Activated T-helper 1 cell treated with anti-CD3 and anti-CD28 coated beads, Interleukin-12 subunit alpha, Interleukin-12 subunit beta, Interleukin-2, Interleukin-4 antibody, amounts not matched to agents 30 ng/mL and 10 ng/mL and 1 ng/mL, durations not matched to agents 14 hours and 24 hours and 36 hours (primary cell): ENCODE measurements around the gene AK1. TPM values are rescaled to one million over a fixed set of nuclear protein-coding genes. Genes with fewer than 3 reads are reported as not detected.
"Not testable (repeated sequence)": the region's sequence is repeated elsewhere in the genome, so short reads cannot be mapped to it uniquely, and the experiment has no call there.

Experiments
- DNase-seq: peaks from one replicate; pipeline ENCODE4 v3.0.0; 2021; ENCODE audit warnings: low spot score
- H3K27ac Mint-ChIP-seq: one replicate; pipeline ENCODE4 v1.8.0; 2021; ENCODE audit warnings: mild to moderate bottlenecking, mixed read lengths
- H3K27me3 Mint-ChIP-seq: one replicate; pipeline ENCODE4 v1.8.0; 2022; ENCODE audit warnings: mild to moderate bottlenecking, moderate library complexity, mixed read lengths; ENCODE audit not compliant: insufficient read depth
- H3K36me3 Mint-ChIP-seq: one replicate; pipeline ENCODE4 v1.8.0; 2021; ENCODE audit warnings: low read depth, mixed read lengths
- H3K4me1 Mint-ChIP-seq: one replicate; pipeline ENCODE4 v1.8.0; 2021; ENCODE audit warnings: low read depth, mixed read lengths
- H3K4me3 Mint-ChIP-seq: one replicate; pipeline ENCODE4 v1.8.0; 2021; ENCODE audit warnings: mild to moderate bottlenecking, moderate library complexity, mixed read lengths
- H3K9me3 Mint-ChIP-seq: one replicate; pipeline ENCODE4 v1.8.0; 2021; ENCODE audit warnings: mixed read lengths
- intact Hi-C: fragments of 100-400 bp; cut with micrococcal nuclease; formaldehyde crosslinking; loops from one replicate; pipeline ENCODE4 v1.15.1; 2024
- total RNA-seq: library from RNA; stranded (reverse); gene quantifications from 2 replicates; pipeline ENCODE4 v1.2.3, GENCODE V29; 2022

AK1 gene
- total RNA-seq, 1 donor from 2014 or later: 20.8 TPM

- peaks cover 20% of the 10 kb centered on the region for H3K4me1 Mint-ChIP-seq
- H3K27me3 Mint-ChIP-seq: no peaks in the 10 kb centered on the region
- H3K4me3 Mint-ChIP-seq: no peak overlapping the region
- intact Hi-C loops: no loop called here
- H3K9me3 Mint-ChIP-seq: no peaks in the 10 kb centered on the region
- no peak overlapping the region for H3K27ac Mint-ChIP-seq
- no peak for DNase-seq
- H3K36me3 Mint-ChIP-seq: peaks cover 47% of the 10 kb centered on the region
These were observed 10.3 kb upstream of the AK1 start for GRCh38 chr9:127887792-127888191.

GRCh38 chr9:127886401-127886972, 9.0 kb upstream of the AK1 start:
- Mint-ChIP-seq H3K4me1 (peaks cover 15% of the 10 kb centered on the region), H3K27me3 (no peaks in the 10 kb centered on the region), H3K36me3 (peaks cover 44% of the 10 kb centered on the region), H3K27ac (no peak overlapping the region), H3K4me3 (no peak overlapping the region), H3K9me3 (no peaks in the 10 kb centered on the region)
- intact Hi-C loops: no loop called here
- no peak for DNase-seq

DNA sequence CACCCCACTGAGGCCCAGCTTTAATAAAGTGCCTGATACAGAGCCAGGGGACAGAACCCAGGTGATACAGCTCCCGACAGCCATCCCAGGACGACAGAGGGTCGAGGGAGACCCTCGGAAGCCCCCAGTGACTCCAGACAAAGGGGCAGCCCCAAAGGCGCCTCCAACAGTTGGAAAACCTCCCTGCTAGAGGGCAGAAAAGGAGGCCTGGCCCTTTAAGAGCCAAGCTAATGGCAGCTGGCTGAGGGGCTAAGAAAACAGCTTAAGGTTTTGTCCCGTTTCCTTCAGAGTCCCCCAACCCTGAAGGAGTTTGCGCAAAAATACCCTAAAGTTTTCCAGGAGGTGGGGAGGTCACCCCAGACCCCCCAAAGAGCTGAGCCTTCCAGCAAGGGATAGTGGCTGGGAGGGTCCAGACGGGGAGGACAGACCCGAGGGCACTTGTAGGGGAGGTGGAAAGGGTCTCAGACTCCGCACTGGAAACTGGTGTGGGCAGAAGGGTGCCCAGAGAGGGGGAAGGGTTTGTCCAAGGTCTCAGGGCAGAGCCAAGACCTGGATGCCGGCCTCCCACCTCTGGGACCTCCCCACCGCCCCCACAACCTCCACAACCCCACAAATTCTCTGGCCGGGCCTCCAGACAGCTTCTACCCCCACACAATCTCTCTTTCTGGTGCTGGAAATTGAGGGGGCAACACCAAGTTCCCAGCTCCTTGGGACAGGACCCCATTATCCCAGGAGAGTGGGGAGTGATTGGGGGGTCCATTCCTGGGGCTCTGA, 8.2 kb upstream of the AK1 start:
- no peaks in the 10 kb centered on the region for H3K27me3 Mint-ChIP-seq
- H3K9me3 Mint-ChIP-seq: no peaks in the 10 kb centered on the region
- no peak overlapping the region for H3K4me3 Mint-ChIP-seq
- intact Hi-C loops: no loop called here
- H3K27ac Mint-ChIP-seq: no peak overlapping the region
- peaks cover 15% of the 10 kb centered on the region for H3K4me1 Mint-ChIP-seq
- no peak for DNase-seq
- H3K36me3 Mint-ChIP-seq: peaks cover 39% of the 10 kb centered on the region

DNA sequence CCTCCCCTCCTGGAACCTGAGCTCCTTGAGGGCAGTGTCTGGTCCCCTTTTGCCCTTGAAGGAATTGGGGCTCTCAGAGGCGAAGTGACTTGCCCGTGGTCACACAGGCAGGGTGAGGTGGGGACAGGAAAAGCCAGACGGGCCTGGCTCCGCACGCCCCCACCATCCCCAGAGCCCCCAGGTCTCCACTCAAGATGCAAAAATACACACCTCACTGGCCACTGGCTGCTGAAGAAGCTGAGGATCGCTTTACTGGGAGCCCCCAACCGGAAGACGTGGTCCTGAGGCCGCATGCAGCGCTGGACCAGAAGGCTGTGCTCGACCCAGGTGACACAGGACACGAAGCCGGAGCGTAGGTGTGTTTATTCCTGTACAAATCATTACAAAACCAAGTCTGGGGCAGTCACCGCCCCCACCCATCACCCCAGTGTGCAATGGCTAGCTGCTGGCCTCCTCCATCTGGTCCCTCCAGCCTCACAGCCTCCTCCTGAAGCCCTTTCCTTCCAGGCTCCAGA, 7.6 kb upstream of the AK1 start:
- Mint-ChIP-seq H3K4me3 (no peak overlapping the region), H3K36me3 (peaks cover 34% of the 10 kb centered on the region), H3K27ac (no peak overlapping the region), H3K9me3 (no peaks in the 10 kb centered on the region), H3K27me3 (no peaks in the 10 kb centered on the region), H3K4me1 (peaks cover 15% of the 10 kb centered on the region)
- intact Hi-C loops: loop anchor here (5.0 kb wide), 1 partner anchor 32 kb away; the partner anchor contains the start of gene ST6GALNAC4
- no peak for DNase-seq

DNA sequence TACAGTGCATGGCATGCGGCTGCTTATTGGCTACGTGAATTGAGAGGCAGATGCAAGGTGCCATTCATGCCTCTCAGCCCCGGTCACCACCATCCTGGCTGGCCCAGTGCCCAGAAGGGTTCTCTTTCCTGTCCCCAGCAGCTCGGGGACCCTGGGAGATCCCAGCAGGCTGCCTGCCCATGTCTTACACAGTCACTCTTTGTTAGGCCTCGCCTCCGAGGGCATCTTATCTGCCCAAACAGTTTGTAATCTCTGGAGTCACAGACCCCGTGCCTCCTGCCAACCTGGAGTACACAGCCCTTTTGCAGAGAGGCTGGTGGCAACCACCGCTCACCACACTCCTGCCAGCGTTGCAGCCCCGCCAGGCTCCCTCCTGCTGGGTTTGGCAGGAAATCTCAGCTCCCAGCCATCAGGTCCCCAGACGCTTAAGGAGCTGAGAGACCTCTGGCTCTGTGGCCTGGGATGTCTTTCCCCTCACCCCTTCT, 7.0 kb upstream of the AK1 start:
- Mint-ChIP-seq H3K36me3 (peaks cover 33% of the 10 kb centered on the region), H3K4me1 (peaks cover 15% of the 10 kb centered on the region), H3K27ac (no peak overlapping the region)

DNA sequence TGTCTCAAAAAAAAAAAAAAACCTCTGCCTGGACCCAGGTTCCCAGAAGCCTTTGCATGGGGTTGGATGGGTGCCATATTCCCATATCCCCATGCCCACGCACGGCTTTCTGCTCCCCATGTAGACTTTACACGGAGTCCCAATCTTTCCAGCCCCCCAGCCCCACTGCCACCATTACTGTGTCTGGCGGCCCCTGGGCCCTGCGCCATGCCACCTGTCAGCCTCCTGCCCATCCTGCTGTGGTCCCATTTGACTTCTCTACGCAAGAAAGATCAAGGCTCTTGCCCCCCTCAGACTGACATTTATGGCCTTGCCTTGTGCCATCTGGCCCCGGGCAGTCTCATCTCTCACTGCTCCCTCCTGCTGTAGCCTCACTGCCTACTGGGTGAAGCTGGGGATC, 6.5 kb upstream of the AK1 start:
- no peak for DNase-seq
- H3K4me1 Mint-ChIP-seq: peaks cover 15% of the 10 kb centered on the region
- intact Hi-C loops: loop anchor here (5.0 kb wide), 1 partner anchor 33 kb away; the partner anchor contains the start of gene ST6GALNAC4
- no peak overlapping the region for H3K27ac Mint-ChIP-seq
- H3K4me3 Mint-ChIP-seq: no peak overlapping the region
- H3K9me3 Mint-ChIP-seq: no peaks in the 10 kb centered on the region
- H3K36me3 Mint-ChIP-seq: peaks cover 35% of the 10 kb centered on the region
- no peaks in the 10 kb centered on the region for H3K27me3 Mint-ChIP-seq

More for the DNA sequence above, 7.0 kb upstream of the AK1 start:
- DNase-seq: no peak
- H3K27me3 Mint-ChIP-seq: no peaks in the 10 kb centered on the region
- intact Hi-C loops: loop anchor here (5.0 kb wide), 1 partner anchor 33 kb away; the partner anchor contains the start of gene ST6GALNAC4
- no peaks in the 10 kb centered on the region for H3K9me3 Mint-ChIP-seq
- no peak overlapping the region for H3K4me3 Mint-ChIP-seq

GRCh38 chr9:127881715-127882114, 4.2 kb upstream of the AK1 start:
- Mint-ChIP-seq H3K36me3 (peaks cover 28% of the 10 kb centered on the region), H3K4me1 (peaks cover 19% of the 10 kb centered on the region)
- not testable (repeated sequence) for DNase-seq, H3K27me3 Mint-ChIP-seq, H3K27ac Mint-ChIP-seq, H3K9me3 Mint-ChIP-seq, H3K4me3 Mint-ChIP-seq
- intact Hi-C loops: loop anchor here (5.0 kb wide), 1 partner anchor 36 kb away; the partner anchor contains the start of gene ST6GALNAC4

DNA sequence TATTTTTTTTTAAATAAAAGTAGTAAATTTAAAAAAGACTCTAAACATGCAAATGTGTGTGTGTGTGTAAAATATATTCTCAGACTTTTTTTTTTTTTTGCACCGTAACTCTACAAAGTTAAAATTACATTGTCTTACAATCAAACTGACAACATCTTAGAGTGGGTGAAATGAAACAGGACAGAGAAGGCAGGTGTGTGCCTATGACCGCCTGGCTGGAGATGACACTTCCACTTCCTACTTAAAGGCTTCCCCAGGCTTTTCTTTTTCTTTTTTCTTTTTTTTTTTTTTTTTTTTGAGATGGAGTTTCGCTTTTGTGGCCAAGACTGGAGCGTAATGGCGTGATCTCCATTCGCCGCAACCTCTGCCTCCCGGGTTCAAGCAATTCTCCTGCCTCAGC, 2.7 kb upstream of the AK1 start:
- Mint-ChIP-seq H3K27me3 (peaks cover 6% of the 10 kb centered on the region), H3K9me3 (no peaks in the 10 kb centered on the region), H3K4me1 (peaks cover 19% of the 10 kb centered on the region), H3K27ac (no peak overlapping the region), H3K36me3 (peaks cover 20% of the 10 kb centered on the region), H3K4me3 (no peak overlapping the region)
- no peak for DNase-seq
- intact Hi-C loops: loop anchor here (5.0 kb wide), 1 partner anchor 37 kb away; the partner anchor contains the start of gene ST6GALNAC4

- Mint-ChIP-seq H3K27ac (no peak overlapping the region), H3K27me3 (peaks cover 6% of the 10 kb centered on the region), H3K36me3 (peaks cover 13% of the 10 kb centered on the region), H3K4me1 (peaks cover 9% of the 10 kb centered on the region), H3K9me3 (no peaks in the 10 kb centered on the region), H3K4me3 (no peak overlapping the region)
- intact Hi-C loops: no loop called here
- no peak for DNase-seq
These were observed 1.3 kb upstream of the AK1 start for GRCh38 chr9:127878652-127879390.

DNA sequence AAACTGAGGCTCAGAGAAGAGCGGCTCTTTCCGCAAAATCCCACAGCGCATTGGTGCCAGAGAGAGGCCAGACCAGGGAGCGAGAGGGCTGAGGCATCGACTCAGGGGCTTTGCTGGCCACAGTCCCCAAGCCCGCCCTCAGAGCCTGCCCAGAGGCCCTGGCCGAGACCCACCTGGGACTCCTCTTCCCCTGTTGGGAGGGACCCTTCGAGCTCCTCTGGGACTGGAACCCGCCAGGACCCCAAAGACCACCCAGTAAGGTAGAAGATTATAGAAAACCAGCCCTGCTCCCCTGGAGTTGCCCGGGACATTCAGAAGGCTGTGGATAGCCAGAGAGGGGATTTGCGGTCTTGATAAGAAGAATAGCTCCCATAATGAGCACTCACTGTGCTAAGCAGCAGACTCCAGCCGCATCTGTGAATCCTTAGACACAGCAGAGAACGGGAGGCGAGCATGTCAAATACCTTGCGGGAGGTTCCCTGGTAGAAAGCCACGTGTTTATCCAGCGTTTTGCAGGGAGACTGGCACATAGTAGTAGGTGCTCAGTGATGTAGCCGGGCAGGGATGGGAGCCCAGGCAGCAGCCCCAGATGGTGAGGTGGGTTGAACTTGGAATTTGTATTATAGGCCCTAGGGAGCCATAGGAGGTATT, 651 bp upstream of the AK1 start:
- H3K9me3 Mint-ChIP-seq: no peaks in the 10 kb centered on the region
- H3K27ac Mint-ChIP-seq: no peak overlapping the region
- no peak overlapping the region for H3K4me3 Mint-ChIP-seq
- H3K4me1 Mint-ChIP-seq: peaks cover 9% of the 10 kb centered on the region
- peaks cover 6% of the 10 kb centered on the region for H3K27me3 Mint-ChIP-seq
- intact Hi-C loops: no loop called here
- H3K36me3 Mint-ChIP-seq: peaks cover 12% of the 10 kb centered on the region
- DNase-seq: no peak

GRCh38 chr9:127876764-127877562, 512 bp downstream of the AK1 start:
- Mint-ChIP-seq H3K9me3 (no peaks in the 10 kb centered on the region), H3K36me3 (peaks cover 7% of the 10 kb centered on the region), H3K27ac (no peak overlapping the region), H3K4me3 (peak overlapping the region; percentile 19), H3K4me1 (peaks cover 4% of the 10 kb centered on the region), H3K27me3 (peaks cover 6% of the 10 kb centered on the region)
- no peak for DNase-seq
- intact Hi-C loops: no loop called here
